Vagina (tissue), 2 donors: ENCODE results near the gene PDLIM1.

Experiments used
- CTCF ChIP-seq, 3 experiments: fragments of 450-650 bp in 2 of 3; fragments of 200-600 bp in 1 of 3; sonication (generic) in 1 of 3; IDR thresholded peaks; one replicate each; pipeline ENCODE4 v1.5.1; 2017 to 2019; ENCODE audit warnings: antibody characterized with exemption in 3 of 3, mild to moderate bottlenecking in 2 of 3, moderate library complexity in 2 of 3
- POLR2A ChIP-seq, 2 donors: fragments of 450-650 bp; IDR thresholded peaks; one replicate each; pipeline ENCODE4 v1.6.1; 2017; ENCODE audit warnings: antibody characterized with exemption in 2 of 2, mild to moderate bottlenecking in 2 of 2, moderate library complexity in 2 of 2

- TF ChIP-seq CTCF (IDR thresholded peaks at IDR 0.05): no peak
- TF ChIP-seq POLR2A (IDR thresholded peaks at IDR 0.05): no peak
Measured at GRCh38 chr10:95281206-95281605, 9.6 kb downstream of the PDLIM1 start.
